Astrocyte (in vitro differentiated cells and primary cell): ENCODE results near the gene CABP7. TPM values are rescaled to one million over a fixed set of nuclear protein-coding genes. Genes with fewer than 3 reads are reported as not detected.

Experiments used
- DNase-seq: peaks from one replicate; pipeline ENCODE4 v3.0.0-alpha.2; 2010; ENCODE audit warnings: low read depth
- FAIRE-seq: peaks from 2 replicates; lab custom pipeline; 2011; peaks lifted over from hg19 to GRCh38; lab: Jason Lieb, UNC
- H2AFZ ChIP-seq: 2 replicates; pipeline ENCODE4 v1.6.0; 2012; ENCODE audit warnings: low read depth, low read length, inconsistent platforms
- H3K27ac ChIP-seq: 2 replicates; pipeline ENCODE4 v1.5.1; 2011; ENCODE audit warnings: low read depth, low read length, inconsistent platforms
- H3K27me3 ChIP-seq: 2 replicates; pipeline ENCODE4 v1.6.0; 2011; ENCODE audit warnings: low read length, inconsistent platforms; ENCODE audit not compliant: insufficient read depth
- H3K36me3 ChIP-seq: 2 replicates; pipeline ENCODE4 v1.5.1; 2011; ENCODE audit warnings: low read length, inconsistent platforms; ENCODE audit not compliant: insufficient read depth
- H3K4me1 ChIP-seq: 2 replicates; pipeline ENCODE4 v1.5.1; 2011; ENCODE audit warnings: low read length, inconsistent platforms; ENCODE audit not compliant: insufficient read depth
- H3K4me2 ChIP-seq: 2 replicates; pipeline ENCODE4 v1.6.0; 2012; ENCODE audit warnings: low read length, inconsistent platforms
- H3K4me3 ChIP-seq: 2 replicates; pipeline ENCODE4 v1.5.1; 2011; ENCODE audit warnings: low read depth, mild to moderate bottlenecking, low read length, inconsistent platforms; ENCODE audit not compliant: insufficient read depth
- H3K79me2 ChIP-seq: 2 replicates; pipeline ENCODE4 v1.6.0; 2012; ENCODE audit warnings: mild to moderate bottlenecking, low read length, inconsistent platforms; ENCODE audit not compliant: insufficient read depth
- H3K9ac ChIP-seq: 2 replicates; pipeline ENCODE4 v1.6.0; 2012; ENCODE audit warnings: mild to moderate bottlenecking, low read length, inconsistent platforms
- H3K9me3 ChIP-seq: 2 replicates; pipeline ENCODE4 v1.5.1; 2012; ENCODE audit warnings: low read depth, mild to moderate bottlenecking, low read length, inconsistent platforms; ENCODE audit not compliant: insufficient read depth
- H4K20me1 ChIP-seq: 2 replicates; pipeline ENCODE4 v1.6.0; 2012; ENCODE audit warnings: low read length, inconsistent platforms; ENCODE audit not compliant: insufficient read depth
- H3K27ac Mint-ChIP-seq: one replicate; pipeline ENCODE4 v1.8.0; 2021; ENCODE audit warnings: mild to moderate bottlenecking, mixed read lengths; ENCODE audit not compliant: unreplicated experiment
- H3K27me3 Mint-ChIP-seq: one replicate; pipeline ENCODE4 v1.8.0; 2021; ENCODE audit warnings: low read depth, mixed read lengths; ENCODE audit not compliant: unreplicated experiment
- H3K36me3 Mint-ChIP-seq: one replicate; pipeline ENCODE4 v1.8.0; 2021; ENCODE audit warnings: low read depth, mixed read lengths; ENCODE audit not compliant: unreplicated experiment
- H3K4me1 Mint-ChIP-seq: one replicate; pipeline ENCODE4 v1.8.0; 2021; ENCODE audit warnings: low read depth, mixed read lengths; ENCODE audit not compliant: unreplicated experiment
- H3K4me3 Mint-ChIP-seq: one replicate; pipeline ENCODE4 v1.8.0; 2021; ENCODE audit warnings: mild to moderate bottlenecking, moderate library complexity, mixed read lengths; ENCODE audit not compliant: unreplicated experiment
- H3K9me3 Mint-ChIP-seq: one replicate; pipeline ENCODE4 v1.8.0; 2021; ENCODE audit warnings: mild to moderate bottlenecking, mixed read lengths; ENCODE audit not compliant: unreplicated experiment
- CTCF ChIP-seq: IDR thresholded peaks from 2 replicates; pipeline ENCODE4 v1.5.1; 2011; ENCODE audit warnings: low read depth, mild to moderate bottlenecking, inconsistent platforms, low read length, moderate library complexity; ENCODE audit not compliant: insufficient read depth
- EZH2 ChIP-seq: IDR thresholded peaks from 2 replicates; pipeline ENCODE4 v1.6.1; 2012; ENCODE audit warnings: mild to moderate bottlenecking, low read length, inconsistent platforms; ENCODE audit not compliant: insufficient read depth
- total RNA-seq: library from RNA; stranded (reverse); gene quantifications from 2 replicates; pipeline ENCODE4 v1.2.1, GENCODE V29; 2021

Gene CABP7
- total RNA-seq, 1 donor from 2014 or later, result not detected

DNA sequence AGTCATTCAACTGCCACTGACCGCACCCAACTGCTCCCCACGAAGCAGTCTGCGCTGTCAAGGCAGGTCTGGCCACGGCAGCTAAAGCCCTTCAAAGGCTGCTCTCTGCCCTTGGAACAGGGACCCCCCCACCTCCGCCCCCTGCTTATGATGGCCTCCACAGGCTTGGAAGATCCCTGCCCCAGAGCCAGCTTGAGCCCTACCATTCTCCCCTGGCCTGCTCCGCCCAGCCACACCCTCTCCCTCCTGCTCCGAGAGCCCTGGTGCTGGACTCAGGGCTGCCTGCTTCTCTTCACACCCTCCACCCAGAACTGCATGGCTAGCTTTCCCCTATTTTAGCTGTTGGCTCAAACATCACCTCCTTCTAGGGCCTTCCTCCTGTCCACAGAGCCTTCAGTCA is 28.0 kb downstream of the CABP7 start:
- DNase-seq, result no peak
- Mint-ChIP-seq H3K27ac (no peak overlapping the region), H3K36me3 (peaks cover 11% of the 10 kb centered on the region)

GRCh38 chr22:29748248-29748893 is 28.6 kb downstream of the CABP7 start:
- Histone ChIP-seq H3K9me3 (no peaks in the 10 kb centered on the region), H4K20me1 (no peaks in the 10 kb centered on the region), H3K4me1 (no peaks in the 10 kb centered on the region), H3K9ac (no peak overlapping the region), H3K36me3 (no peaks in the 10 kb centered on the region), H3K4me3 (no peak overlapping the region), H2AFZ (no peak overlapping the region), H3K27me3 (no peaks in the 10 kb centered on the region), H3K4me2 (no peak overlapping the region), H3K79me2 (no peaks in the 10 kb centered on the region), H3K27ac (no peak overlapping the region)
- FAIRE-seq, result no peak
- no peaks in the 10 kb centered on the region for H3K27me3 Mint-ChIP-seq
- no peaks in the 10 kb centered on the region for H3K9me3 Mint-ChIP-seq
- no peaks in the 10 kb centered on the region for H3K4me1 Mint-ChIP-seq
- no peak overlapping the region for H3K27ac Mint-ChIP-seq
- no peak overlapping the region for H3K4me3 Mint-ChIP-seq
- TF ChIP-seq CTCF (no peak), EZH2 (no peak)
- peaks cover 11% of the 10 kb centered on the region for H3K36me3 Mint-ChIP-seq
- DNase-seq, result no peak

More for the DNA sequence above, 28.0 kb downstream of the CABP7 start:
- H3K4me2 ChIP-seq, result no peak overlapping the region
- no peak overlapping the region for H3K9ac ChIP-seq
- H3K27me3 Mint-ChIP-seq, result no peaks in the 10 kb centered on the region
- no peak for FAIRE-seq
- H3K4me3 Mint-ChIP-seq, result no peak overlapping the region
- H3K4me3 ChIP-seq, result no peak overlapping the region
- no peak overlapping the region for H2AFZ ChIP-seq
- no peaks in the 10 kb centered on the region for H3K27me3 ChIP-seq
- H3K27ac ChIP-seq, result no peak overlapping the region
- no peaks in the 10 kb centered on the region for H4K20me1 ChIP-seq
- TF ChIP-seq CTCF (no peak), EZH2 (no peak)
- H3K9me3 ChIP-seq, result no peaks in the 10 kb centered on the region
- no peaks in the 10 kb centered on the region for H3K36me3 ChIP-seq
- H3K4me1 Mint-ChIP-seq, result no peaks in the 10 kb centered on the region
- H3K4me1 ChIP-seq, result no peaks in the 10 kb centered on the region
- H3K9me3 Mint-ChIP-seq, result no peaks in the 10 kb centered on the region
- H3K79me2 ChIP-seq, result no peaks in the 10 kb centered on the region

GRCh38 chr22:29750029-29750428 is 30.2 kb downstream of the CABP7 start:
- Histone ChIP-seq H3K4me3 (no peak overlapping the region), H3K27me3 (no peaks in the 10 kb centered on the region), H3K4me2 (no peak overlapping the region), H3K79me2 (no peaks in the 10 kb centered on the region), H3K27ac (no peak overlapping the region), H3K9ac (no peak overlapping the region), H2AFZ (no peak overlapping the region), H3K9me3 (no peaks in the 10 kb centered on the region), H3K4me1 (no peaks in the 10 kb centered on the region), H3K36me3 (no peaks in the 10 kb centered on the region), H4K20me1 (no peaks in the 10 kb centered on the region)
- DNase-seq (no peak), FAIRE-seq (no peak)
- no peaks in the 10 kb centered on the region for H3K9me3 Mint-ChIP-seq
- no peak overlapping the region for H3K4me3 Mint-ChIP-seq
- H3K27ac Mint-ChIP-seq, result no peak overlapping the region
- H3K36me3 Mint-ChIP-seq, result peaks cover 12% of the 10 kb centered on the region
- H3K4me1 Mint-ChIP-seq, result no peaks in the 10 kb centered on the region
- no peak for TF ChIP-seq CTCF
- TF ChIP-seq EZH2, result no peak
- no peaks in the 10 kb centered on the region for H3K27me3 Mint-ChIP-seq
